SK-N-SH (cell line): Measurements from ENCODE around the gene COP1. TPM values are rescaled to one million over a fixed set of nuclear protein-coding genes. Genes with fewer than 3 reads are reported as not detected.

ENCODE experiments used
- CTCF ChIA-PET: fragments of 300-600, 350-600 bp; formaldehyde crosslinking; extraction: SDS; loops from one replicate; lab custom pipeline; 2021; lab: Yijun Ruan, JAX
- POLR2A ChIA-PET: fragments of 350-600 bp; sonication (Branson Sonifier 250); formaldehyde crosslinking; extraction: SDS; loops from one replicate; lab custom pipeline; 2020; ENCODE audit warnings: antibody characterized with exemption, inconsistent platforms; lab: Yijun Ruan, JAX
- DNase-seq: peaks from one replicate; pipeline ENCODE4 v3.0.0; 2012
- H2AFZ ChIP-seq: fragments of 200-600 bp; sonication (generic); 2 replicates; pipeline ENCODE4 v1.8.1; 2016; ENCODE audit warnings: antibody characterized with exemption, mild to moderate bottlenecking, low read depth
- H3F3A ChIP-seq: fragments of 200-600 bp; sonication (generic); replicated peaks from 2 replicates; pipeline ENCODE3; 2016; ENCODE audit warnings: antibody characterized with exemption, mild to moderate bottlenecking; ENCODE audit not compliant: insufficient read depth
- H3K27ac ChIP-seq, 2 experiments: fragments of 200-500 bp in 1 of 2; fragments of 200-600 bp in 1 of 2; sonication (Bioruptor generic) in 1 of 2; sonication (generic), shearing (Covaris generic) in 1 of 2; 2 replicates each; pipeline versions ENCODE4 v1.5.1 to v1.6.1; 2014 to 2016; ENCODE audit warnings: low read depth in 2 of 2, inconsistent platforms in 1 of 2, low read length in 1 of 2, mild to moderate bottlenecking in 1 of 2, mixed read lengths in 1 of 2
- H3K27me3 ChIP-seq: fragments of 200-600 bp; sonication (generic), shearing (Covaris generic); 2 replicates; pipeline ENCODE4 v1.6.1; 2016; ENCODE audit warnings: mixed run types; ENCODE audit not compliant: insufficient read depth
- H3K36me3 ChIP-seq, 2 experiments: fragments of 200-500 bp in 1 of 2; fragments of 200-600 bp in 1 of 2; sonication (Bioruptor generic) in 1 of 2; sonication (generic) in 1 of 2; replicated peaks in 1 of 2; 2 replicates each; pipeline versions ENCODE3 to v1.5.1; 2014 to 2016; ENCODE audit warnings: low read length in 1 of 2, mild to moderate bottlenecking in 1 of 2; ENCODE audit not compliant: insufficient read depth in 2 of 2, control insufficient read depth in 1 of 2
- H3K4me1 ChIP-seq, 2 experiments: fragments of 200-500 bp in 1 of 2; fragments of 200-600 bp in 1 of 2; sonication (Bioruptor generic) in 1 of 2; sonication (generic), shearing (Covaris generic) in 1 of 2; 2 replicates each; pipeline versions ENCODE4 v1.5.1 to v1.6.1; 2014 to 2016; ENCODE audit warnings: low read depth in 1 of 2, low read length in 1 of 2, mixed run types in 1 of 2; ENCODE audit not compliant: insufficient read depth in 2 of 2, control insufficient read depth in 1 of 2
- H3K4me2 ChIP-seq: fragments of 200-600 bp; sonication (generic), shearing (Covaris generic); 2 replicates; pipeline ENCODE4 v1.6.1; 2017; ENCODE audit warnings: mixed run types
- H3K4me3 ChIP-seq, 2 experiments: fragments of 200-500 bp in 1 of 2; fragments of 200-600 bp in 1 of 2; sonication (Bioruptor generic) in 1 of 2; sonication (generic), shearing (Covaris generic) in 1 of 2; 2 replicates each; pipeline versions ENCODE4 v1.5.1 to v1.8.1; 2014 to 2016; ENCODE audit warnings: low read depth in 2 of 2, inconsistent platforms in 1 of 2, low read length in 1 of 2, mild to moderate bottlenecking in 1 of 2, mixed read lengths in 1 of 2, moderate library complexity in 1 of 2
- H3K79me2 ChIP-seq: fragments of 200-600 bp; sonication (generic); 2 replicates; pipeline ENCODE4 v1.8.1; 2017; ENCODE audit warnings: mild to moderate bottlenecking; ENCODE audit not compliant: insufficient read depth
- H3K9ac ChIP-seq: fragments of 200-600 bp; sonication (generic); 2 replicates; pipeline ENCODE4 v1.6.1; 2017; ENCODE audit warnings: mixed run types
- H3K9me2 ChIP-seq: fragments of 200-600 bp; sonication (generic); 2 replicates; pipeline ENCODE4 v1.6.1; 2017; ENCODE audit warnings: mixed run types
- H3K9me3 ChIP-seq: fragments of 200-600 bp; sonication (generic); 2 replicates; pipeline ENCODE4 v1.6.1; 2017; ENCODE audit warnings: mixed run types, mild to moderate bottlenecking, moderate library complexity
- H4K20me1 ChIP-seq: fragments of 200-600 bp; sonication (generic); 2 replicates; pipeline ENCODE4 v1.6.1; 2017; ENCODE audit warnings: mild to moderate bottlenecking, mixed run types; ENCODE audit not compliant: insufficient read depth
- CHD2 ChIP-seq: fragments of 150-350 bp; IDR thresholded peaks from 2 replicates; pipeline ENCODE4 v1.6.1; 2018; ENCODE audit warnings: low read length; ENCODE audit not compliant: partially characterized antibody
- ELF1 ChIP-seq: IDR thresholded peaks from 2 replicates; pipeline ENCODE4 v1.4.0; 2012
- EP300 ChIP-seq, 2 experiments: IDR thresholded peaks; 2 replicates each; pipeline versions ENCODE4 v1.4.0 to v1.6.1; 2012; ENCODE audit warnings: borderline replicate concordance in 1 of 2, low read depth in 1 of 2, low read length in 1 of 2
- EZH2phosphoT487 ChIP-seq: fragments of 200-600 bp; sonication (generic); IDR thresholded peaks from 2 replicates; pipeline ENCODE4 v1.6.1; 2017; ENCODE audit warnings: low read depth, mixed run types, mild to moderate bottlenecking, antibody characterized with exemption, moderate library complexity, borderline replicate concordance
- FOXM1 ChIP-seq: IDR thresholded peaks from 2 replicates; pipeline ENCODE4 v1.4.0; 2012; ENCODE audit warnings: low read depth, mild to moderate bottlenecking
- GATA2 ChIP-seq: sonication (generic); formaldehyde crosslinking; IDR thresholded peaks from 2 replicates; pipeline ENCODE4 v1.5.0; 2020; ENCODE audit warnings: mild to moderate bottlenecking, missing genetic modification reagents
- JUND ChIP-seq: IDR thresholded peaks from 2 replicates; pipeline ENCODE4 v1.4.0; 2012
- MEF2A ChIP-seq: IDR thresholded peaks from 2 replicates; pipeline ENCODE4 v1.4.0; 2012; ENCODE audit warnings: low read depth, borderline replicate concordance
- MXI1 ChIP-seq: IDR thresholded peaks from 2 replicates; pipeline ENCODE4 v1.6.1; 2012; ENCODE audit warnings: mild to moderate bottlenecking, low read depth, low read length, improper control_type of control experiment
- POLR2AphosphoS5 ChIP-seq: IDR thresholded peaks from 2 replicates; pipeline ENCODE4 v1.6.1; 2012; ENCODE audit warnings: low read depth, low read length
- RXRA ChIP-seq: IDR thresholded peaks from 2 replicates; pipeline ENCODE4 v1.4.0; 2012; ENCODE audit warnings: low read depth, mild to moderate bottlenecking, borderline replicate concordance
- SIN3A ChIP-seq: IDR thresholded peaks from 2 replicates; pipeline ENCODE4 v1.6.1; 2012; ENCODE audit warnings: low read depth, mild to moderate bottlenecking, low read length, moderate library complexity, borderline replicate concordance
- SMC3 ChIP-seq: IDR thresholded peaks from 2 replicates; pipeline ENCODE4 v1.6.1; 2012; ENCODE audit warnings: low read depth, low read length, improper control_type of control experiment
- TAF1 ChIP-seq: IDR thresholded peaks from 2 replicates; pipeline ENCODE4 v1.6.1; 2012; ENCODE audit warnings: low read depth, mild to moderate bottlenecking, low read length, moderate library complexity, borderline replicate concordance
- TCF12 ChIP-seq: IDR thresholded peaks from 2 replicates; pipeline ENCODE4 v1.4.0; 2012
- TEAD4 ChIP-seq: IDR thresholded peaks from 2 replicates; pipeline ENCODE4 v1.4.0; 2012; ENCODE audit warnings: mild to moderate bottlenecking, borderline replicate concordance; ENCODE audit not compliant: insufficient read depth
- YY1 ChIP-seq: IDR thresholded peaks from 2 replicates; pipeline ENCODE4 v1.4.0; 2012; ENCODE audit warnings: low read depth, mild to moderate bottlenecking
- WGBS: methylation state at CpG from one replicate; pipeline ENCODE4 v1.1.6; 2017; ENCODE audit warnings: low lambda C conversion rate; 5-methylcytosine and 5-hydroxymethylcytosine counted together
- polyA plus RNA-seq, 3 experiments: library from polyadenylated mRNA; depleted of rRNA; stranded (reverse); fragments of >200 nt; gene quantifications; 2 replicates each; pipeline ENCODE4 v1.2.3, GENCODE V29; 2012
- TF ChIP-seq, protein P1 (sequence below): IDR thresholded peaks from 2 replicates; pipeline ENCODE4 v1.4.0; 2012; ENCODE audit warnings: low read depth, borderline replicate concordance
- TF ChIP-seq, protein P2 (sequence below): fragments of 150-350 bp; IDR thresholded peaks from 2 replicates; pipeline ENCODE4 v1.6.1; 2017; ENCODE audit warnings: antibody characterized with exemption, low read length, low read depth, borderline replicate concordance
- TF ChIP-seq, protein P3 (sequence below): fragments of 150-350 bp; IDR thresholded peaks from 2 replicates; pipeline ENCODE4 v1.6.1; 2016; ENCODE audit warnings: mild to moderate bottlenecking, low read depth, low read length

COP1 gene
- polyA plus RNA-seq, 1 of the 3 experiments (the other 2 are of a cell fraction): 10.3 TPM

DNA sequence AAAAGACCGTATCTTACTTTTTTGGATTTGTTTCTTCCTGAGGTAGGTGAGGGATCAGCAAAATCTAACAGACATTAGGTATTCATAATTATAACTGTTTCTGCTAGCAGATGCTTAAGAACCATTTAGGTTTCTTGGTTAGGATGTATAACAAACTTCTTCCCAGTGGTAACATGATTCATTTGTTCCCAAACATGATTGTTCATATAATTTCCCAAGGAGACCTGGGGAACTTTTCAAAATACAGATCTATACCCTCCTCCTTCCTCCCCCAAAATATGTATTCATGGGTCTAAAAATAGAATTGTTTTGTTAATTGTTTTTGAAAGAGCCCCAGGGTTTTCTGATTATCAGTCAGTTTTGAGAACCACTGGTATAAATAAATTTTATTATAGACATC lies 228.2 kb downstream of the COP1 start:
- Histone ChIP-seq H3K4me3 (no peak overlapping the region), H3K36me3 (peaks cover 14 to 48% of the 10 kb centered on the region in 2 experiments), H3K9me2 (no peaks in the 10 kb centered on the region), H2AFZ (no peak overlapping the region), H3K79me2 (no peaks in the 10 kb centered on the region), H3K9ac (no peak overlapping the region), H3F3A (peaks cover 7% of the 10 kb centered on the region), H3K27ac (no peak overlapping the region), H3K4me2 (no peak overlapping the region), H3K9me3 (peaks cover 8% of the 10 kb centered on the region), H4K20me1 (no peaks in the 10 kb centered on the region), H3K4me1 (peaks cover 19 to 21% of the 10 kb centered on the region in 2 experiments; a peak in 3 of 4 replicates), H3K27me3 (no peaks in the 10 kb centered on the region)
- ChIA-PET POLR2A (no interaction called here), CTCF (interaction anchor here (0.6 to 0.8 kb wide), 2 partner anchors 144 to 827 kb away, joined by 3 read pairs; no protein-coding TSS in a partner anchor)
- DNase-seq: no peak
- WGBS: 91% methylated on average over 1 of the region's 1 CpG
- no peak for TF ChIP-seq TEAD4
- TF ChIP-seq EP300 (IDR thresholded peaks at IDR 0.05; ENCODE audit: borderline replicate concordance in 1 of 2, low read depth in 1 of 2, low read length in 1 of 2): no peak

DNA sequence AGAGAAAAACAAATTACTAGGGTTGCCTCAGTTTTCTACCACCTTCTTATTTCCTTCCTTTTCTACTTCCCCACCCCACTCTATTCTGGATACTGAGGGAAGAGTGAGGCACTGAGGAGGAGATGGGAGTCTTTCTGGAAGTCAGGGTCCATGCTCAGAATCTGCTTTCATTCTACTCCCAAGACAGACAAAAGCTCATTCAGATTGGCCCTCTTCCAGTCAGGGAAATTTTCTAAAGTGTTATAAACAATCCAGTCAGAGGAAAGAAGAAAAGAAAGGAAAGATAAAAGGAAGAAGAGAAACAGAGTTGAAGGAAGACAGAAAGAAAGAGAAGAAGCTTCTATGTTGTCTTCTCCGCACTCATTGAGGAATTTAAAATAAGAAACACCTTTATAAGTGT lies 228.6 kb downstream of the COP1 start:
- no peak overlapping the region for H3K9ac ChIP-seq
- POLR2A ChIA-PET: no interaction called here
- CTCF ChIA-PET: interaction anchor here (0.6 to 0.8 kb wide), 2 partner anchors 144 to 827 kb away, joined by 3 read pairs; no protein-coding TSS in a partner anchor
- peaks cover 19 to 21% of the 10 kb centered on the region in 2 experiments; a peak in 3 of 4 replicates for H3K4me1 ChIP-seq
- H3K9me3 ChIP-seq: peaks cover 8% of the 10 kb centered on the region
- H3K4me3 ChIP-seq: no peak overlapping the region
- no peak overlapping the region for H3K4me2 ChIP-seq
- H3F3A ChIP-seq: peaks cover 7% of the 10 kb centered on the region
- H3K27ac ChIP-seq: no peak overlapping the region
- no peaks in the 10 kb centered on the region for H3K27me3 ChIP-seq
- H4K20me1 ChIP-seq: no peaks in the 10 kb centered on the region
- H3K9me2 ChIP-seq: no peaks in the 10 kb centered on the region
- no peak for DNase-seq
- WGBS: 98% methylated on average over 1 of the region's 1 CpG
- H2AFZ ChIP-seq: no peak overlapping the region
- peaks cover 11 to 47% of the 10 kb centered on the region in 2 experiments for H3K36me3 ChIP-seq
- TF ChIP-seq EZH2phosphoT487 (no peak), POLR2AphosphoS5 (no peak), RXRA (no peak), TAF1 (no peak), ELF1 (no peak), TEAD4 (no peak), MEF2A (no peak), YY1 (no peak), SMC3 (no peak), FOXM1 (no peak), CHD2 (no peak), MXI1 (no peak), SIN3A (no peak), EP300 (IDR thresholded peaks at IDR 0.05; ENCODE audit: borderline replicate concordance in 1 of 2, low read depth in 1 of 2, low read length in 1 of 2) (no peak), TCF12 (no peak), GATA2 (no peak), JUND (no peak)
- TF ChIP-seq, protein P1, sequence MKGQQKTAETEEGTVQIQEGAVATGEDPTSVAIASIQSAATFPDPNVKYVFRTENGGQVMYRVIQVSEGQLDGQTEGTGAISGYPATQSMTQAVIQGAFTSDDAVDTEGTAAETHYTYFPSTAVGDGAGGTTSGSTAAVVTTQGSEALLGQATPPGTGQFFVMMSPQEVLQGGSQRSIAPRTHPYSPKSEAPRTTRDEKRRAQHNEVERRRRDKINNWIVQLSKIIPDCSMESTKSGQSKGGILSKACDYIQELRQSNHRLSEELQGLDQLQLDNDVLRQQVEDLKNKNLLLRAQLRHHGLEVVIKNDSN: no peak
- TF ChIP-seq, protein P2, sequence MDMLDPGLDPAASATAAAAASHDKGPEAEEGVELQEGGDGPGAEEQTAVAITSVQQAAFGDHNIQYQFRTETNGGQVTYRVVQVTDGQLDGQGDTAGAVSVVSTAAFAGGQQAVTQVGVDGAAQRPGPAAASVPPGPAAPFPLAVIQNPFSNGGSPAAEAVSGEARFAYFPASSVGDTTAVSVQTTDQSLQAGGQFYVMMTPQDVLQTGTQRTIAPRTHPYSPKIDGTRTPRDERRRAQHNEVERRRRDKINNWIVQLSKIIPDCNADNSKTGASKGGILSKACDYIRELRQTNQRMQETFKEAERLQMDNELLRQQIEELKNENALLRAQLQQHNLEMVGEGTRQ: no peak
- TF ChIP-seq, protein P3, sequence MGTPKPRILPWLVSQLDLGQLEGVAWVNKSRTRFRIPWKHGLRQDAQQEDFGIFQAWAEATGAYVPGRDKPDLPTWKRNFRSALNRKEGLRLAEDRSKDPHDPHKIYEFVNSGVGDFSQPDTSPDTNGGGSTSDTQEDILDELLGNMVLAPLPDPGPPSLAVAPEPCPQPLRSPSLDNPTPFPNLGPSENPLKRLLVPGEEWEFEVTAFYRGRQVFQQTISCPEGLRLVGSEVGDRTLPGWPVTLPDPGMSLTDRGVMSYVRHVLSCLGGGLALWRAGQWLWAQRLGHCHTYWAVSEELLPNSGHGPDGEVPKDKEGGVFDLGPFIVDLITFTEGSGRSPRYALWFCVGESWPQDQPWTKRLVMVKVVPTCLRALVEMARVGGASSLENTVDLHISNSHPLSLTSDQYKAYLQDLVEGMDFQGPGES: no peak
- H3K79me2 ChIP-seq: no peaks in the 10 kb centered on the region
